NT2/D1 (cell line): ENCODE measurements around the gene SNAP29.
"Not testable (repeated sequence)": the region's sequence is repeated elsewhere in the genome, so short reads cannot be mapped to it uniquely, and the experiment has no call there.

Experiments
- DNase-seq: peaks from one replicate; pipeline ENCODE4 v3.0.0-alpha.2; 2011; ENCODE audit warnings: low read depth, low spot score
- H3K27me3 ChIP-seq: 2 replicates; pipeline ENCODE4 v1.6.0; 2011; ENCODE audit warnings: mild to moderate bottlenecking; ENCODE audit not compliant: insufficient read length, insufficient read depth
- H3K36me3 ChIP-seq: 2 replicates; pipeline ENCODE4 v1.6.1; 2011; ENCODE audit warnings: mild to moderate bottlenecking, low read length, mixed read lengths; ENCODE audit not compliant: insufficient read depth, insufficient read length
- H3K4me1 ChIP-seq: 2 replicates; pipeline ENCODE4 v1.5.1; 2011; ENCODE audit not compliant: insufficient read depth, insufficient read length
- H3K4me3 ChIP-seq: 2 replicates; pipeline ENCODE4 v1.5.1; 2011; ENCODE audit warnings: low read depth; ENCODE audit not compliant: insufficient read length
- H3K9ac ChIP-seq: 2 replicates; pipeline ENCODE4 v1.6.0; 2011; ENCODE audit warnings: low read depth; ENCODE audit not compliant: insufficient read length
- H3K9me3 ChIP-seq: 2 replicates; pipeline ENCODE4 v1.5.1; 2011; ENCODE audit warnings: mild to moderate bottlenecking, low read length; ENCODE audit not compliant: insufficient read depth
- SUZ12 ChIP-seq: IDR thresholded peaks from 2 replicates; pipeline ENCODE4 v1.6.1; 2011; ENCODE audit not compliant: insufficient read length, insufficient read depth; ENCODE audit errors: extremely low read depth
- YY1 ChIP-seq: IDR thresholded peaks from 2 replicates; pipeline ENCODE4 v1.6.1; 2011; ENCODE audit not compliant: insufficient read length, insufficient read depth
- ZNF274 ChIP-seq: IDR thresholded peaks from 2 replicates; pipeline ENCODE4 v1.6.1; 2011; ENCODE audit warnings: mild to moderate bottlenecking, low read depth, low read length

SNAP29 gene

GRCh38 chr22:20899827-20900423 is 41.1 kb downstream of the SNAP29 start:
- H3K36me3 ChIP-seq, result no peaks in the 10 kb centered on the region
- H3K9ac ChIP-seq, result no peak overlapping the region
- no peaks in the 10 kb centered on the region for H3K27me3 ChIP-seq
- H3K4me3 ChIP-seq, result no peak overlapping the region
- DNase-seq, result no peak
- no peaks in the 10 kb centered on the region for H3K4me1 ChIP-seq
- H3K9me3 ChIP-seq, result no peaks in the 10 kb centered on the region
- TF ChIP-seq SUZ12, result no peak

GRCh38 chr22:20901093-20902033 is 42.6 kb downstream of the SNAP29 start:
- H3K9me3 ChIP-seq, DNase-seq: not testable (repeated sequence)

GRCh38 chr22:20903093-20903492 is 44.3 kb downstream of the SNAP29 start:
- no peak overlapping the region for H3K4me3 ChIP-seq
- H3K9ac ChIP-seq, result no peak overlapping the region
- no peak for DNase-seq
- no peaks in the 10 kb centered on the region for H3K4me1 ChIP-seq
- no peaks in the 10 kb centered on the region for H3K9me3 ChIP-seq
- no peaks in the 10 kb centered on the region for H3K36me3 ChIP-seq
- TF ChIP-seq YY1 (no peak), SUZ12 (no peak), ZNF274 (no peak)
- H3K27me3 ChIP-seq, result no peaks in the 10 kb centered on the region

More at GRCh38 chr22:20901093-20902033, 42.6 kb downstream of the SNAP29 start:
- not testable (repeated sequence) for H3K36me3 ChIP-seq, H3K4me1 ChIP-seq, H3K27me3 ChIP-seq, H3K4me3 ChIP-seq, H3K9ac ChIP-seq

GRCh38 chr22:20904008-20904979 is 45.5 kb downstream of the SNAP29 start:
- no peak overlapping the region for H3K4me3 ChIP-seq
- no peaks in the 10 kb centered on the region for H3K9me3 ChIP-seq
- no peaks in the 10 kb centered on the region for H3K4me1 ChIP-seq
- H3K27me3 ChIP-seq, result no peaks in the 10 kb centered on the region
- H3K36me3 ChIP-seq, result no peaks in the 10 kb centered on the region
- no peak for DNase-seq
- no peak for TF ChIP-seq YY1
- TF ChIP-seq SUZ12, result no peak
- no peak for TF ChIP-seq ZNF274
- no peak overlapping the region for H3K9ac ChIP-seq

- TF ChIP-seq YY1, result no peak
- no peak for TF ChIP-seq ZNF274
- no peak for TF ChIP-seq SUZ12
- DNase-seq, result no peak
- H3K36me3 ChIP-seq, result no peaks in the 10 kb centered on the region
- no peaks in the 10 kb centered on the region for H3K27me3 ChIP-seq
- H3K9ac ChIP-seq, result no peak overlapping the region
- H3K9me3 ChIP-seq, result no peaks in the 10 kb centered on the region
- no peak overlapping the region for H3K4me3 ChIP-seq
- H3K4me1 ChIP-seq, result no peaks in the 10 kb centered on the region
Observed at GRCh38 chr22:20904980-20905355, 46.2 kb downstream of the SNAP29 start.

GRCh38 chr22:20905415-20906386 is 46.9 kb downstream of the SNAP29 start:
- Histone ChIP-seq H3K36me3 (no peaks in the 10 kb centered on the region), H3K4me3 (no peak overlapping the region), H3K9ac (no peak overlapping the region), H3K9me3 (no peaks in the 10 kb centered on the region), H3K27me3 (no peaks in the 10 kb centered on the region), H3K4me1 (no peaks in the 10 kb centered on the region)
- no peak for DNase-seq
- TF ChIP-seq ZNF274 (no peak), YY1 (no peak), SUZ12 (no peak)
